Measurements from ENCODE around the gene C1QTNF5. TPM values are rescaled to one million over a fixed set of nuclear protein-coding genes. Genes with fewer than 3 reads are reported as not detected.

C1QTNF5 gene
- total RNA-seq, 2 experiments from 2014 or later: not detected

DNA sequence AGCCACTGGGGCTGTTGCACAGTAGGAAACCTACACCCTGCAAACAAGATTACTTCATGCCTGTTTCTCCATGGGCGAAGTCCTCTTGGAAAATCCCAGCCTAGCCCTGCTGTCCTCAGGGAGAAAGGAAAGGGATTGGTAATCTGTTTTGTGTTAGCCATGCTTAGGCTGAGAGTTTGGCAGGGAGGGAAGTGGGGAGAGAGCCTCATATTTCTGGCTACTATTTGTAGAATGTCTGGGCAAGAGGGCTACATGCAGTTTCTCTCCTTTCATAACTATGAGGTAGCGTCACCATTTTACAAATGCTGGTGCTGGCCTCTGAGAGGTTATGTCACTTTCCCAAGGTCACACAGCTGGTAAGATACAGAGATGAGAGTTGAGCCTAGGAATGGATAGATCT, 6.6 kb upstream of the C1QTNF5 start:
- no peak overlapping the region for H3K4me3 ChIP-seq (ENCODE audit: low read depth, low read length, poor library complexity, severe bottlenecking)
- TF ChIP-seq, protein P1, sequence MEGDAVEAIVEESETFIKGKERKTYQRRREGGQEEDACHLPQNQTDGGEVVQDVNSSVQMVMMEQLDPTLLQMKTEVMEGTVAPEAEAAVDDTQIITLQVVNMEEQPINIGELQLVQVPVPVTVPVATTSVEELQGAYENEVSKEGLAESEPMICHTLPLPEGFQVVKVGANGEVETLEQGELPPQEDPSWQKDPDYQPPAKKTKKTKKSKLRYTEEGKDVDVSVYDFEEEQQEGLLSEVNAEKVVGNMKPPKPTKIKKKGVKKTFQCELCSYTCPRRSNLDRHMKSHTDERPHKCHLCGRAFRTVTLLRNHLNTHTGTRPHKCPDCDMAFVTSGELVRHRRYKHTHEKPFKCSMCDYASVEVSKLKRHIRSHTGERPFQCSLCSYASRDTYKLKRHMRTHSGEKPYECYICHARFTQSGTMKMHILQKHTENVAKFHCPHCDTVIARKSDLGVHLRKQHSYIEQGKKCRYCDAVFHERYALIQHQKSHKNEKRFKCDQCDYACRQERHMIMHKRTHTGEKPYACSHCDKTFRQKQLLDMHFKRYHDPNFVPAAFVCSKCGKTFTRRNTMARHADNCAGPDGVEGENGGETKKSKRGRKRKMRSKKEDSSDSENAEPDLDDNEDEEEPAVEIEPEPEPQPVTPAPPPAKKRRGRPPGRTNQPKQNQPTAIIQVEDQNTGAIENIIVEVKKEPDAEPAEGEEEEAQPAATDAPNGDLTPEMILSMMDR (conservative IDR thresholded peaks at IDR 0.05; ENCODE audit: low read length): no peak
- no peak for TF ChIP-seq EZH2phosphoT487 (IDR thresholded peaks at IDR 0.05; ENCODE audit: borderline replicate concordance, low read depth, low read length)
- BruUV-seq (replicated peaks): no TSS peak
- H3K9me3 ChIP-seq (ENCODE audit: low read length): no peaks in the 10 kb centered on the region
- no peaks in the 10 kb centered on the region for H3K79me2 ChIP-seq (ENCODE audit: insufficient read depth, low read depth, low read length)
- H2AFZ ChIP-seq (ENCODE audit: low read length): no peak overlapping the region
- no peaks in the 10 kb centered on the region for H3K4me1 ChIP-seq (ENCODE audit: insufficient read depth, low read length, poor library complexity, severe bottlenecking)
- H3K36me3 ChIP-seq (ENCODE audit: insufficient read depth, low read length): no peaks in the 10 kb centered on the region
- no peak overlapping the region for H3K27ac ChIP-seq (ENCODE audit: low read depth, low read length, poor library complexity, severe bottlenecking)
- no peak for DNase-seq (ENCODE audit: low spot score)
- no peak overlapping the region for H3K4me2 ChIP-seq (ENCODE audit: low read length)
- no peaks in the 10 kb centered on the region for H3K9me2 ChIP-seq (ENCODE audit: insufficient read depth, low read length)
- intact Hi-C loops (cut with micrococcal nuclease; ENCODE audit: unreplicated experiment): no loop called here
- CTCF ChIA-PET (ENCODE audit: unreplicated experiment): no interaction called here
- POLR2A ChIA-PET: no interaction called here
- H4K20me1 ChIP-seq (ENCODE audit: insufficient read depth, low read length): no peaks in the 10 kb centered on the region

DNA sequence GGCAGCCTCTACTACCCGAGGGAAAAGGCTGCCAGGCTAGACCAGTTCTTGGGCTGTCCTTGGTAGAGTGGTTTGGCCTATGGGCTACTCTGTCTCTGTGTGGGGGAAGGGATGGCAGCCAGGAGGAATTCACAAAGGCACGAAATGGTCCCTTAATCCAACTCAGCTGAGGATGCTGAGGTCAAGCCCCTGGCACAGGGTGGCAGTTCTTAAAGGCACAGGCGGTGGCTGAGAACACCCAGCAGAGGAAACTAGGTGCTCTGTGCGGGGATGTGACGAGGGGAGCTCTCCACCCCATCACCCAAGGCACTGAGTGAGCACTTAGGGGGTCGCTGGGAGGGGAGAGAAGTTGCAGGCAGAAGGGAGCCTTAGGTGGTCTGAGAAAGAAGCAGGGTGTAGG, 5.9 kb upstream of the C1QTNF5 start, which contains the start of gene MFRP:
MFRP (minus strand) TSS at position 101 of the 400 bp plus-strand sequence. CDS start 192 bp downstream, outside the sequence.
- POLR2A ChIA-PET: no interaction called here
- H3K9me2 ChIP-seq (ENCODE audit: insufficient read depth, low read length): no peaks in the 10 kb centered on the region
- H4K20me1 ChIP-seq (ENCODE audit: insufficient read depth, low read length): no peaks in the 10 kb centered on the region
- TF ChIP-seq EZH2phosphoT487 (IDR thresholded peaks at IDR 0.05; ENCODE audit: borderline replicate concordance, low read depth, low read length): no peak
- TF ChIP-seq, protein P1 (conservative IDR thresholded peaks at IDR 0.05; ENCODE audit: low read length): no peak
- H3K4me2 ChIP-seq (ENCODE audit: low read length): no peak within 1 kb of the TSS
- H3K79me2 ChIP-seq (ENCODE audit: insufficient read depth, low read depth, low read length): no peaks in the 10 kb centered on the region
- no peaks in the 10 kb centered on the region for H3K36me3 ChIP-seq (ENCODE audit: insufficient read depth, low read length)
- no peak within 1 kb of the TSS for H2AFZ ChIP-seq (ENCODE audit: low read length)
- intact Hi-C loops (cut with micrococcal nuclease; ENCODE audit: unreplicated experiment): no loop called here
- H3K27ac ChIP-seq (ENCODE audit: low read depth, low read length, poor library complexity, severe bottlenecking): no peak within 1 kb of the TSS
- no peak for DNase-seq (ENCODE audit: low spot score)
- no TSS peak for BruUV-seq (replicated peaks)
- H3K9me3 ChIP-seq (ENCODE audit: low read length): no peaks in the 10 kb centered on the region
- H3K4me1 ChIP-seq (ENCODE audit: insufficient read depth, low read length, poor library complexity, severe bottlenecking): peaks cover 2% of the 10 kb centered on the region
- H3K4me3 ChIP-seq (ENCODE audit: low read depth, low read length, poor library complexity, severe bottlenecking): no peak within 1 kb of the TSS
- CTCF ChIA-PET (ENCODE audit: unreplicated experiment): no interaction called here

DNA sequence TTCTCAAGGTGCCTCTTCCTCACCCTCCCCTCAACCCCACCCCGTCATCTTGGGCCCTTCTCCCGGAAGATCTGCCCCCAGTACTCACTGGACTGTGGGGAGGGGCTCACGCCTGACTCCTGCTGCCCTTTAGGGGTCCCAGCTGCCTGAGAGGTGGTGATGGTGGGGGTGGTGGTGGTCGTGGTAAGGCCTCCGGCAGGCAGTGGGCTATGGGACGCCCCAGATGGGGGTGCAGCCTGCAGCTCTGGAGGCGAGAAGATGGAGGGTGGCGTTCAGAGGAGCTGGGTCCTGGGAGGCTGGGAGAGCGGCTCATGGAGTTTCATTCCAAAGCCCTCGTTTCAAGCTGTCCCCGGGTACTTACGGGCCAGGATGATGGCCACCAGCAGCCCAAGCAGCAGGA, 5.0 kb upstream of the C1QTNF5 start:
- H4K20me1 ChIP-seq (ENCODE audit: insufficient read depth, low read length): no peaks in the 10 kb centered on the region
- no peaks in the 10 kb centered on the region for H3K9me3 ChIP-seq (ENCODE audit: low read length)
- intact Hi-C loops (cut with micrococcal nuclease; ENCODE audit: unreplicated experiment): no loop called here
- CTCF ChIA-PET (ENCODE audit: unreplicated experiment): no interaction called here
- H2AFZ ChIP-seq (ENCODE audit: low read length): no peak overlapping the region
- no peaks in the 10 kb centered on the region for H3K79me2 ChIP-seq (ENCODE audit: insufficient read depth, low read depth, low read length)
- no peak overlapping the region for H3K27ac ChIP-seq (ENCODE audit: low read depth, low read length, poor library complexity, severe bottlenecking)
- POLR2A ChIA-PET: no interaction called here
- no peak for TF ChIP-seq EZH2phosphoT487 (IDR thresholded peaks at IDR 0.05; ENCODE audit: borderline replicate concordance, low read depth, low read length)
- TF ChIP-seq, protein P1 (conservative IDR thresholded peaks at IDR 0.05; ENCODE audit: low read length): no peak
- no peaks in the 10 kb centered on the region for H3K36me3 ChIP-seq (ENCODE audit: insufficient read depth, low read length)
- H3K4me3 ChIP-seq (ENCODE audit: low read depth, low read length, poor library complexity, severe bottlenecking): no peak overlapping the region
- BruUV-seq (replicated peaks): no TSS peak
- DNase-seq (ENCODE audit: low spot score): no peak
- no peak overlapping the region for H3K4me2 ChIP-seq (ENCODE audit: low read length)
- peaks cover 8% of the 10 kb centered on the region for H3K4me1 ChIP-seq (ENCODE audit: insufficient read depth, low read length, poor library complexity, severe bottlenecking)
- no peaks in the 10 kb centered on the region for H3K9me2 ChIP-seq (ENCODE audit: insufficient read depth, low read length)
